ENCODE measurements around the gene ALG11.

The ALG11 gene

DNA sequence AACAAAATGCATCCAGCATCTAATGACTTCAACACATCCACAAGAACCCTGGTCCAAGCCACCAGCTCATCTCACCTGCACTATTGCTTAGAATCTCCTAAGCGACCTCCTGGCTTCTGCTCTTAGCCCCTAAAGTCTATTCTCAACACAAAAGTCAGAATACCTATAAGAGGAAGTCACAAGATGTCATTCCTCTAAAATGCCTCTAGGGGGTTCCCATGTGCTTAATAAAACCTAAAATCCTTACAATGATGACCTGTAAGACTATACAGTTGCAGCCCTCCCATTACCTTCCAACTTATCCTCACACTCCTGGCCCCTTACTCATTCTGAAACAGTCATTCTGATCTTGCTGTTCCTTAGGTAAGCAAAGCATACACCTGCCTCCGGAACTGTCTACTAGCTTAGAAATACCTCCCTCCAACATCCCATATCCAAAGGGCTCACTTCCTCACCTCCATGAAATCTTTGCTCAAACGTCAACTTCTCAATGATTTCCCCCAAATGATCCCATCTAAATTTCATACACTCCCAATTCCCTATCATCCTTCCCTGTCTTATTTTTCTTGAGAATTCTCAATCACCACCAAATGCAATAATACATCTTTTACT, 11.0 kb upstream of the ALG11 start:
- TF ChIP-seq TAF1 (IDR thresholded peaks at IDR 0.05; ENCODE audit: borderline replicate concordance, insufficient read depth, low read length) (no peak), POLR2AphosphoS5 (IDR thresholded peaks at IDR 0.05; ENCODE audit: low read depth, low read length) (no peak), REST (IDR thresholded peaks at IDR 0.05; ENCODE audit: insufficient read depth in 1 of 2, low read depth in 2 of 2, low read length in 2 of 2) (no peak), FOXP2 (optimal IDR thresholded peaks at IDR 0.05; ENCODE audit: borderline replicate concordance, extremely low read depth, extremely low read length, insufficient read depth) (no peak), SIN3A (IDR thresholded peaks at IDR 0.05; ENCODE audit: borderline replicate concordance, insufficient read depth, low read length) (no peak)

GRCh38 chr13:52002361-52002760, 9.8 kb upstream of the ALG11 start:
- TF ChIP-seq TAF1 (IDR thresholded peaks at IDR 0.05; ENCODE audit: borderline replicate concordance, insufficient read depth, low read length) (no peak), POLR2AphosphoS5 (IDR thresholded peaks at IDR 0.05; ENCODE audit: low read depth, low read length) (no peak), SIN3A (IDR thresholded peaks at IDR 0.05; ENCODE audit: borderline replicate concordance, insufficient read depth, low read length) (no peak), REST (IDR thresholded peaks at IDR 0.05; ENCODE audit: insufficient read depth in 1 of 2, low read depth in 2 of 2, low read length in 2 of 2) (no peak), FOXP2 (optimal IDR thresholded peaks at IDR 0.05; ENCODE audit: borderline replicate concordance, extremely low read depth, extremely low read length, insufficient read depth) (no peak)

DNA sequence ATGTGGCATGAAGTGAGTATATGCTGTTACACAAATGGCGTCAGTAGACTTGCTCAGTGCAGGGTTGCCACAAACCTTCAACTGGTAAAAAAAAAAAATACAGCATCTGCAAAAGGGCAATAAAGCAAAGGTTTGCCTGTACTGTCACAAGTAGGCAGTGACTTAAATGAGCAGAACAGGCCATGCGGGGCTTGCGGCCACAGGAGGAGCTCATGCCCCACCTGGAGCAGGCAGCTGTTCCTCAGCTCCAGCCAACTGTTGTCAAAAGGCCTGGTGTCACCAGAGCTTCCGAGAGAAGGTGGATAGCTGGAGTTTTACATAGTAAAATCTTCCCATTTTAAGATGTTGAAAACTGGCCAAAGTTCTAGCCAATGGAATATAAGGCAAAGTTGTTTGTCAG, 8.7 kb upstream of the ALG11 start:
- TF ChIP-seq POLR2AphosphoS5 (IDR thresholded peaks at IDR 0.05; ENCODE audit: low read depth, low read length), result no peak
- TF ChIP-seq SIN3A (IDR thresholded peaks at IDR 0.05; ENCODE audit: borderline replicate concordance, insufficient read depth, low read length), result no peak
- no peak for TF ChIP-seq FOXP2 (optimal IDR thresholded peaks at IDR 0.05; ENCODE audit: borderline replicate concordance, extremely low read depth, extremely low read length, insufficient read depth)
- TF ChIP-seq TAF1 (IDR thresholded peaks at IDR 0.05; ENCODE audit: borderline replicate concordance, insufficient read depth, low read length), result no peak
- TF ChIP-seq REST (IDR thresholded peaks at IDR 0.05; ENCODE audit: insufficient read depth in 1 of 2, low read depth in 2 of 2, low read length in 2 of 2), result no peak

DNA sequence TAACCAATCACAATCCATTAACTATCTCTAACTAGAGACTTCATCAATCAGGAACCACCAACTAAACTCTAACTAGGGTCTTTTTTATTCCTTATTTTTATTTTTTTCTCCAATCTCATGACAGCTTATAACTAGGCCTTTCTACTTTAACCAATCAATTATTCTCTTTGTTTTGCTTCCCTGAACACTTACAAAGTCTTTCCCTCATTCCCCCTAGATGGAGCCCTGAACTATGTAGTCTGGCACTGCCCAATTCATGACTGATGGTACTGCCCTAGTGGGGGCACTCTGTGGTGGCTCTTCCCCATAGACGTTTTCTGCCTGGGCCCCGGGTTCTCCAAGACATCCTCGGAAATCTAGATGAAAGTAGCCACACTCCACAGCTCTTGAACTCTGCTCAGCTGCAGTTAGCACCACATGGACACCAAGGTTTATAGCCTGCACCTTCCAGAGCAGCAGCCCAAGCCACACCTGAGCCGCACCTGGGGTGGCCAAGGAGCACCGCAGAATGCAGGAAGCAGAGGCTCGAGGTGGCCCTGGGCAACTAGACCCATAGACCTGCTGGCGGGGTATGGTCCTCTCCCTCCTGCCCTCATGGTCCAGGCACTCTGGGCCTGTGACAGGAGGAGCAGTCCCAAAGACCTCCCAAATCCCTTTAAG, 7.6 kb upstream of the ALG11 start:
- no peak for TF ChIP-seq REST (IDR thresholded peaks at IDR 0.05; ENCODE audit: insufficient read depth in 1 of 2, low read depth in 2 of 2, low read length in 2 of 2)
- TF ChIP-seq FOXP2 (optimal IDR thresholded peaks at IDR 0.05; ENCODE audit: borderline replicate concordance, extremely low read depth, extremely low read length, insufficient read depth), result no peak
- TF ChIP-seq SIN3A (IDR thresholded peaks at IDR 0.05; ENCODE audit: borderline replicate concordance, insufficient read depth, low read length), result no peak
- no peak for TF ChIP-seq TAF1 (IDR thresholded peaks at IDR 0.05; ENCODE audit: borderline replicate concordance, insufficient read depth, low read length)
- no peak for TF ChIP-seq POLR2AphosphoS5 (IDR thresholded peaks at IDR 0.05; ENCODE audit: low read depth, low read length)
